GM12878 (cell line): ENCODE results near the gene GNAQ. TPM values are rescaled to one million over a fixed set of nuclear protein-coding genes. Genes with fewer than 3 reads are reported as not detected.

Experiments used
- ATAC-seq: fragments of 200-7000 bp; cut with Tn5 transposase; 3 replicates; pipeline ENCODE4 v1.9.1; 2020; ENCODE audit warnings: mild to moderate bottlenecking, moderate library complexity
- BruUV-seq: library from RNA; stranded (reverse); fragments of 400-500 nt; replicated peaks from 2 replicates; lab custom pipeline; 2021; lab: Mats Ljungman, UMichigan
- CTCF ChIA-PET: fragments of 300-600 bp; sonication (Branson Sonifier 250); formaldehyde crosslinking; extraction: SDS; loops from one replicate; lab custom pipeline; 2021; ENCODE audit warnings: inconsistent platforms; lab: Yijun Ruan, JAX
- POLR2A ChIA-PET: fragments of 350-600 bp; formaldehyde crosslinking; extraction: SDS; loops from one replicate; lab custom pipeline; 2021; ENCODE audit warnings: inconsistent platforms; lab: Charles Lee
- RAD21 ChIA-PET: fragments of 300-600 bp; sonication (Branson Sonifier 250); formaldehyde crosslinking; loops from one replicate; lab custom pipeline; 2023; ENCODE audit warnings: antibody characterized with exemption; ENCODE audit not compliant: unreplicated experiment; lab: Charles Lee
- SMC1A ChIA-PET: fragments of 300-600 bp; sonication (Branson Sonifier 250); formaldehyde crosslinking; loops from one replicate; lab custom pipeline; 2023; ENCODE audit not compliant: unreplicated experiment, uncharacterized antibody; lab: Charles Lee
- DNase-seq: peaks from one replicate; pipeline ENCODE4 v3.0.0-alpha.2; 2011; ENCODE audit warnings: low read depth, low spot score
- FAIRE-seq: peaks from 3 replicates; lab custom pipeline; 2011; peaks lifted over from hg19 to GRCh38; lab: Jason Lieb, UNC
- H2AFZ ChIP-seq: 2 replicates; pipeline ENCODE4 v1.6.0; 2011; ENCODE audit warnings: low read depth, low read length, control low read depth; ENCODE audit not compliant: control insufficient read depth
- H3K27ac ChIP-seq: 2 replicates; pipeline ENCODE4 v1.5.1; 2011; ENCODE audit warnings: control low read depth; ENCODE audit not compliant: control insufficient read depth, insufficient read depth
- H3K27me3 ChIP-seq, 2 experiments: replicated peaks in 1 of 2; 2 replicates each; pipeline versions ENCODE4 v1.6.0 to v1.6.1; 2011; ENCODE audit warnings: low read length in 1 of 2; ENCODE audit not compliant: control insufficient read depth in 2 of 2, insufficient read depth in 2 of 2
- H3K36me3 ChIP-seq, 2 experiments: 2 replicates each; pipeline ENCODE4 v1.5.1; 2011; ENCODE audit warnings: low read length in 1 of 2; ENCODE audit not compliant: control insufficient read depth in 2 of 2, insufficient read depth in 2 of 2
- H3K4me1 ChIP-seq: 2 replicates; pipeline ENCODE4 v1.6.1; 2011; ENCODE audit warnings: mild to moderate bottlenecking, low read length, moderate library complexity, mixed read lengths; ENCODE audit not compliant: control insufficient read depth, insufficient read depth
- H3K4me2 ChIP-seq: 2 replicates; pipeline ENCODE4 v1.6.0; 2011; ENCODE audit warnings: control low read depth; ENCODE audit not compliant: control insufficient read depth, insufficient read depth
- H3K4me3 ChIP-seq: fragments of 200-600 bp; sonication (generic); 2 replicates; pipeline ENCODE4 v1.5.1; 2016
- H3K79me2 ChIP-seq: 2 replicates; pipeline ENCODE4 v1.6.0; 2011; ENCODE audit warnings: low read length; ENCODE audit not compliant: control insufficient read depth, insufficient read depth
- H3K9ac ChIP-seq: 2 replicates; pipeline ENCODE4 v1.8.0; 2011; ENCODE audit warnings: low read length, control low read depth, mixed read lengths; ENCODE audit not compliant: control insufficient read depth, insufficient read depth
- H3K9me3 ChIP-seq: replicated peaks from 3 replicates; pipeline ENCODE4 v1.5.1; 2011; ENCODE audit warnings: mild to moderate bottlenecking, low read length; ENCODE audit not compliant: control insufficient read depth, insufficient read depth
- H4K20me1 ChIP-seq: 2 replicates; pipeline ENCODE4 v1.6.0; 2011; ENCODE audit not compliant: control insufficient read depth, insufficient read depth
- BCL11A ChIP-seq: IDR thresholded peaks from 2 replicates; pipeline ENCODE4 v1.6.1; 2011; ENCODE audit warnings: low read depth, low read length
- BRCA1 ChIP-seq: IDR thresholded peaks from 2 replicates; pipeline ENCODE4 v1.6.1; 2011; ENCODE audit warnings: low read depth, low read length, improper control_type of control experiment
- EZH2 ChIP-seq: IDR thresholded peaks from 2 replicates; pipeline ENCODE4 v1.6.1; 2012; ENCODE audit warnings: low read depth, mild to moderate bottlenecking, control low read depth, inconsistent platforms, low read length, borderline replicate concordance; ENCODE audit not compliant: control insufficient read depth
- IKZF1 ChIP-seq: fragments of 450-650 bp; conservative IDR thresholded peaks from 2 replicates; pipeline ENCODE4 v1.6.1; 2017; ENCODE audit warnings: antibody characterized with exemption, mild to moderate bottlenecking
- RCOR1 ChIP-seq: conservative IDR thresholded peaks from 2 replicates; pipeline ENCODE4 v1.6.1; 2012; ENCODE audit warnings: low read depth, low read length, improper control_type of control experiment
- RELB ChIP-seq: fragments of 450-650 bp; IDR thresholded peaks from 2 replicates; pipeline ENCODE4 v1.6.1; 2017; ENCODE audit warnings: low read depth, mild to moderate bottlenecking, moderate library complexity
- SREBF1 ChIP-seq: IDR thresholded peaks from 2 replicates; pipeline ENCODE4 v1.6.1; 2012; ENCODE audit warnings: mild to moderate bottlenecking, low read length
- ZNF24 ChIP-seq: fragments of 450-650 bp; IDR thresholded peaks from 2 replicates; pipeline ENCODE4 v1.6.1; 2017; ENCODE audit warnings: antibody characterized with exemption, mild to moderate bottlenecking
- WGBS: methylation state at CpG from one replicate; pipeline ENCODE4 v1.1.6; 2016; ENCODE audit warnings: low lambda C conversion rate; ENCODE audit not compliant: insufficient replicate concordance, insufficient coverage; ENCODE audit errors: missing lambda C conversion rate; 5-methylcytosine and 5-hydroxymethylcytosine counted together
- in situ Hi-C: fragments of 300-500 bp; cut with MboI; formaldehyde crosslinking; loops from 9 replicates; pipeline ENCODE4 v1.14.3; 2018; ENCODE audit warnings: mixed read lengths
- intact Hi-C: fragments of 100-400 bp; cut with micrococcal nuclease; formaldehyde crosslinking; loops from one replicate; pipeline ENCODE4 v1.14.2; 2022; ENCODE audit not compliant: unreplicated experiment
- polyA plus RNA-seq, 11 experiments: library from polyadenylated mRNA; depleted of rRNA in 4 of 11; unstranded in 6 of 11; stranded (reverse) in 5 of 11; fragments of >200 nt; fragmentation: Nextera tagmentation in 4 of 11; fragmentation: Illumina TruSeq in 1 of 11; extraction: Ambion mirVana in 4 of 11; extraction: Trizol in 1 of 11; gene quantifications; 1 replicate in 1 of 11; 2 replicates in 10 of 11; pipeline versions ENCODE4 v1.2.1 to v1.2.3, GENCODE V29; 2011 to 2016; ENCODE audit warnings: inconsistent platforms in 2 of 11, missing spikeins in 2 of 11, low read depth in 1 of 11
- total RNA-seq, 4 experiments: library from RNA; depleted of rRNA in 3 of 4; stranded (reverse); fragments of >200 nt in 3 of 4; fragmentation: Illumina TruSeq in 1 of 4; extraction: Trizol in 1 of 4; gene quantifications; 2 replicates each; pipeline versions ENCODE4 v1.2.1 to v1.2.3, GENCODE V29; 2013 to 2021
- TF ChIP-seq, protein P1 (sequence below): fragments of 450-650 bp; formaldehyde crosslinking; IDR thresholded peaks from 2 replicates; pipeline ENCODE4 v1.4.0; 2020; ENCODE audit warnings: mild to moderate bottlenecking, moderate library complexity

GNAQ gene
- total and polyA plus RNA-seq, 10 of the 15 experiments (the other 5 are each of a cell fraction or from before 2014, with no cell fraction given), result 0.15 to 47.2 (median 0.49) TPM

- SMC1A ChIA-PET, result interaction anchor here (0.8 to 1.7 kb wide), 13 partner anchors 9 to 200 kb away, joined by 3 to 8 read pairs (median 5); no protein-coding TSS in a partner anchor
- no peak overlapping the region for H2AFZ ChIP-seq
- H3K36me3 ChIP-seq, result no peaks in the 10 kb centered on the region
- 27% methylated on average over 7 of the region's 7 CpGs for whole genome bisulfite sequencing
- in situ Hi-C loops, result no loop called here
- no peak overlapping the region for H3K4me2 ChIP-seq
- intact Hi-C loops, result loop anchor here (10.0 kb wide), 2 partner anchors 275 to 575 kb away; no protein-coding TSS in a partner anchor
- H3K9me3 ChIP-seq, result no peaks in the 10 kb centered on the region
- peak; percentile 47 for ATAC-seq
- RAD21 ChIA-PET, result interaction anchor here (1.0 to 2.0 kb wide), 9 partner anchors 8 to 188 kb away, joined by 3 to 13 read pairs (median 4); no protein-coding TSS in a partner anchor
- H3K79me2 ChIP-seq, result no peaks in the 10 kb centered on the region
- FAIRE-seq, result no peak
- CTCF ChIA-PET, result interaction anchor here (0.6 to 1.7 kb wide), 6 partner anchors 41 to 863 kb away, joined by 3 to 10 read pairs (median 5); no protein-coding TSS in a partner anchor
- TF ChIP-seq ZNF24 (no peak), EZH2 (0 out of 2 replicates have a peak, but pooled peaks have one; percentile 47)
- TF ChIP-seq, all 136 proteins: peak for 1
- Histone ChIP-seq H3K27me3 (peaks cover 8 to 15% of the 10 kb centered on the region in 2 experiments), H3K27ac (no peak overlapping the region), H3K4me1 (no peaks in the 10 kb centered on the region), H3K4me3 (no peak overlapping the region), H4K20me1 (no peaks in the 10 kb centered on the region), H3K9ac (no peak overlapping the region)
- DNase-seq, result no peak
- BruUV-seq, result no TSS peak
- POLR2A ChIA-PET, result interaction anchor here (0.6 to 1.3 kb wide), 7 partner anchors 9 to 830 kb away, joined by 3 to 4 read pairs (median 3); no protein-coding TSS in a partner anchor
Observed at GRCh38 chr9:78029551-78030295, 1.9 kb downstream of the GNAQ start.

DNA sequence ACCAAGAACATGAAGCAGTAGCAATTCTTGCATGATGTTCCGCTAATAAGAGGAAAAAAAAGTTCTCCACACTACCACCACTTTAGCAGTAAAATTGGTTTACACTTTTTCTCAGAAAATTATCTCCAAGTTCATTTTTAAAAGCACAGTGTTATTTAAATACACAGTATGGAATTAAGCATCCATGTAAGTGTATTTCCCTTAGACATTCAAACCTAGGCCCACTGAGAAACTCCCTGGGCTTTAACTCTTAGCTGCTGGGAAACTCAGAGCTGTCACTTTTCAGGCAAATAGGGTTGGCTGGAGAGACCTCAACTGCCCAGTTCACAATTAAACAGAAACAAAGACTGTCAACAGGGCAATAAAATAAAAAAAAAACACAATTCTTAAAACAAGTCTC, 2.7 kb downstream of the GNAQ start:
- RAD21 ChIA-PET, result interaction anchor here (1.1 to 1.7 kb wide), 6 partner anchors 10 to 187 kb away, joined by 3 to 13 read pairs (median 4); no protein-coding TSS in a partner anchor
- POLR2A ChIA-PET, result interaction anchor here (0.6 to 1.3 kb wide), 5 partner anchors 8 to 829 kb away, joined by 3 to 4 read pairs (median 3); no protein-coding TSS in a partner anchor
- WGBS, result 71% methylated on average over 1 of the region's 1 CpG
- Histone ChIP-seq H3K36me3 (no peaks in the 10 kb centered on the region), H3K4me1 (no peaks in the 10 kb centered on the region), H3K79me2 (no peaks in the 10 kb centered on the region), H3K9me3 (no peaks in the 10 kb centered on the region), H3K9ac (no peak overlapping the region), H3K4me2 (no peak overlapping the region), H2AFZ (no peak overlapping the region), H3K27ac (no peak overlapping the region), H4K20me1 (no peaks in the 10 kb centered on the region), H3K27me3 (peaks cover 8 to 13% of the 10 kb centered on the region in 2 experiments), H3K4me3 (no peak overlapping the region)
- DNase-seq (no peak), FAIRE-seq (no peak), ATAC-seq (no peak)
- in situ Hi-C loops, result no loop called here
- SMC1A ChIA-PET, result interaction anchor here (0.8 to 1.7 kb wide), 12 partner anchors 8 to 200 kb away, joined by 3 to 8 read pairs (median 6); no protein-coding TSS in a partner anchor
- no TSS peak for BruUV-seq
- CTCF ChIA-PET, result interaction anchor here (0.6 to 1.7 kb wide), 3 partner anchors 52 to 112 kb away, joined by 3 to 10 read pairs (median 5); no protein-coding TSS in a partner anchor
- intact Hi-C loops, result no loop called here
- TF ChIP-seq BCL11A (no peak), RCOR1 (no peak), IKZF1 (no peak), BRCA1 (no peak), SREBF1 (no peak), RELB (no peak)
- TF ChIP-seq, protein P1, sequence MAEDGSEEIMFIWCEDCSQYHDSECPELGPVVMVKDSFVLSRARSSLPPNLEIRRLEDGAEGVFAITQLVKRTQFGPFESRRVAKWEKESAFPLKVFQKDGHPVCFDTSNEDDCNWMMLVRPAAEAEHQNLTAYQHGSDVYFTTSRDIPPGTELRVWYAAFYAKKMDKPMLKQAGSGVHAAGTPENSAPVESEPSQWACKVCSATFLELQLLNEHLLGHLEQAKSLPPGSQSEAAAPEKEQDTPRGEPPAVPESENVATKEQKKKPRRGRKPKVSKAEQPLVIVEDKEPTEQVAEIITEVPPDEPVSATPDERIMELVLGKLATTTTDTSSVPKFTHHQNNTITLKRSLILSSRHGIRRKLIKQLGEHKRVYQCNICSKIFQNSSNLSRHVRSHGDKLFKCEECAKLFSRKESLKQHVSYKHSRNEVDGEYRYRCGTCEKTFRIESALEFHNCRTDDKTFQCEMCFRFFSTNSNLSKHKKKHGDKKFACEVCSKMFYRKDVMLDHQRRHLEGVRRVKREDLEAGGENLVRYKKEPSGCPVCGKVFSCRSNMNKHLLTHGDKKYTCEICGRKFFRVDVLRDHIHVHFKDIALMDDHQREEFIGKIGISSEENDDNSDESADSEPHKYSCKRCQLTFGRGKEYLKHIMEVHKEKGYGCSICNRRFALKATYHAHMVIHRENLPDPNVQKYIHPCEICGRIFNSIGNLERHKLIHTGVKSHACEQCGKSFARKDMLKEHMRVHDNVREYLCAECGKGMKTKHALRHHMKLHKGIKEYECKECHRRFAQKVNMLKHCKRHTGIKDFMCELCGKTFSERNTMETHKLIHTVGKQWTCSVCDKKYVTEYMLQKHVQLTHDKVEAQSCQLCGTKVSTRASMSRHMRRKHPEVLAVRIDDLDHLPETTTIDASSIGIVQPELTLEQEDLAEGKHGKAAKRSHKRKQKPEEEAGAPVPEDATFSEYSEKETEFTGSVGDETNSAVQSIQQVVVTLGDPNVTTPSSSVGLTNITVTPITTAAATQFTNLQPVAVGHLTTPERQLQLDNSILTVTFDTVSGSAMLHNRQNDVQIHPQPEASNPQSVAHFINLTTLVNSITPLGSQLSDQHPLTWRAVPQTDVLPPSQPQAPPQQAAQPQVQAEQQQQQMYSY (CRISPR knock-in tag), result no peak
